HUDEP-2 (cell line): Measurements from ENCODE around the gene MDN1.
A peak's percentile ranks its signal among the peaks of the same experiment; 100 is the strongest.

Experiments used
- DNase-seq, 76 experiments: peaks; one replicate each; lab custom pipeline; 2025; ENCODE audit not compliant: unreplicated experiment in 76 of 76; lab: John Stamatoyannopoulos, UW

Gene MDN1

DNA sequence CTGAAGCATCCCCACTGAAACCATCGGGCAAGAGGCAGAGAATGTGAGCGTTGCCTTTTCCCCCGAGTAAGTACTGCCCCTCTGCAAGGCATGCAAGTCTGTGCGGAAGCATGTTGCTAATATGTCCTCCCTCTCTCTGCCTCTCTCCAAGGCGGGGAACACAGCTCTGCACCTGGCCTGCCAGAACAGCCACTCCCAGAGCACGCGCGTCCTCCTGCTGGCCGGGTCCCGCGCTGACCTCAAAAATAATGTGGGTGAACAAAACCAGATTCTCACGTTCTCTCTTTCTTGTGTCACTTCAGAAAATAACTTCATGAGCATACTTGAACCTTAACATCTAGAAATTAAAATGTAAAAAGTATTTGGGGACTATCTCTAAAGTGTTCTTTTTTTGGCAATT is 207.5 kb downstream of the MDN1 start:
- DNase-seq: no peak

DNA sequence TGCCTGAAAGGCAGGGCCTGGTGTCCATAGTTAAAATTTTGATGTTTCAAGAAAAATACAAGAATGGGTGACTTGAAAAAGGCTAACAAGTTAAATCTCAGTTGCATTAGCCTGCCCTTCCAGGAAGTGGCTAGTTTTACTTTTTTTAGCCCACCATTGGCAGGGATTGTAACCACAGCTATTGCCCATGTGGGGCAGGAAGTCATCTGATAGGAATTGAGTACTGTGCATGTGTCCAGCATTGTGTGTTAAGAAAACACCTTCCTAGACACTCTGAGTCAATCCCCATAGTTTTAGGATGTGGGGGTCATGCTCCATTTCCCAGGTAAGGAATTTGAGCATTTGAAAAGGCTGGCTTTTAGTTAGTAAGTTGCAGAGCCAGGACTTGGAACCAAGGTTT is 207.9 kb downstream of the MDN1 start:
- DNase-seq: no peak

- peak in 64 of 76 experiments; percentile 12 to 80 (median 52) for DNase-seq
Observed at GRCh38 chr6:89610149-89610642, 209.4 kb downstream of the MDN1 start.

DNA sequence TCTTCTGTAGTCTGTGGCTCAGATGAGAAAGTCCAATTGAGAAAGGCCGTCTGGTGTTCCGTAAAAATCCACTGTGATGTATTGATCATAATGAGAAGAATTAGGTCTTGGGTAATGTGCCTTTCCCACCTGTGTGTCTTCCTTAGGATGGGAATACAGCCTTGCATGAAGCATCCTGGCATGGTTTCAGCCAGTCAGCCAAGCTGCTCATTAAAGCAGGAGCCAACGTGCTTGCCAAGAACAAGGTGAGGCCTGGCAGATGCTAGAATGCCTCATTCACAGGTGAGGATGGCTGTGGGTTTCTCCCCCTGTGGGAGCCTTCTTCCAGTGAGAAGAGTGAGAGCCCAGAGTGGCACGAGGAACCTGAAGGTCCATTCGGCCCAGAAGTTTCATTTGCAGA is 213.7 kb downstream of the MDN1 start:
- no peak for DNase-seq

DNA sequence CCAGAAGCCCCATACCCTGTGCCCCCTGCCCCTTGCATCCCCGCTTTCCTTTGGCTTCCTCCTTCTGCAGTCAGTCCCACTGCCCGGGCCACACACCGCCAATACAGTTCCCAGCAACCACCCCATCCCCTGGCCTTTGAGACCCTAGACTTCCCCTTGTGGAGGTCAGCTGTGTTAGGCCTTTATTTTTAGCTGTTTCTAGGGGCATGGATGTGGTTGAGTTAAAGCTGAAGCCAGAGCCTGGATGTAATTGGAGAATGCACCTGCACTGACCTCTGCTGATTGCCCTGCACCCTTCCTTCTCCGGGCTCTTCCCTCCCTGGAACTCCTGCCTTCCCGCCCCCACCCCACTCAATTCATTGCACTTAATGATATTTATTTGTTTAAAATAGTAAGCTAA is 214.9 kb downstream of the MDN1 start:
- DNase-seq: no peak

- no peak for DNase-seq
Observed at GRCh38 chr6:89602166-89602565, 217.4 kb downstream of the MDN1 start.

- no peak for DNase-seq
Observed at GRCh38 chr6:89599727-89600126, 219.9 kb downstream of the MDN1 start.

DNA sequence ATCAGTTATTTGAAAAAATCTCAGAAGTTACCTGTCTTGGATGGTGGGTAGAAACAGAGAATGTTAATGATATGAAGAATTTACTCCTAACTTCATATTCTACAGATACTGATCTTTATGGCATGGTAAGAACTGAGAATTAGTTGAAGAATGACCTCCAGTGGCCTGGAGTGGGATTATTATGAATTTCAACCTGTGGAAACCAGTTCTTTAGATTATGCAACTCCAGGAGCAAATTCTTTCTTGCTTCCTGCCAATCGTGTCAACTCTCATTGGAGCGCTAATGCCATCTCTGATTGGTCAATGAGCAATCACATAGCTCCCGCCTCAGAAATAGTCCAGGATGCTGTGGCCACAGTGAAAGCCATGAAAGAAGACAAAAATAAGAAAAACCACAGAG is 221.6 kb downstream of the MDN1 start:
- DNase-seq: peak in 1 of 76 experiments; percentile 20

DNA sequence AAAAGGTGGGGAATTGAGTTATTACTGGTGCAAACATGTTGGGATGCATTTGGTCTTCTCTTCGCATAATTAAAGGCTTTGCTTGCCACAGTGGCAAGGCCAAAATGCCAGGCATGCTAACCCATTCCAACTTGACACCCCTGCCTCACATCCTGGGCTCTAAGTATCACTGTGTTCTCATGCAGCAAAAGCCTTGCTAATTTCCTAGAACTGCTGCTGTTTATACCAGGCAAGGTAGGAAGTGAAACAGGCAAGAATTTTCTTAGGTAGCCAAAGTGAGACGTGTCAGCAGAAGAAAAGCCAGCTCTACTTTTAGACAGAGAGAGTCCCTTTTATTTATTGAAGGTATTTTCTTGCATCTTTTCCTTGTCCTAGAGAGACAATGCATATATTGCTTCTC is 222.2 kb downstream of the MDN1 start:
- no peak for DNase-seq

DNA sequence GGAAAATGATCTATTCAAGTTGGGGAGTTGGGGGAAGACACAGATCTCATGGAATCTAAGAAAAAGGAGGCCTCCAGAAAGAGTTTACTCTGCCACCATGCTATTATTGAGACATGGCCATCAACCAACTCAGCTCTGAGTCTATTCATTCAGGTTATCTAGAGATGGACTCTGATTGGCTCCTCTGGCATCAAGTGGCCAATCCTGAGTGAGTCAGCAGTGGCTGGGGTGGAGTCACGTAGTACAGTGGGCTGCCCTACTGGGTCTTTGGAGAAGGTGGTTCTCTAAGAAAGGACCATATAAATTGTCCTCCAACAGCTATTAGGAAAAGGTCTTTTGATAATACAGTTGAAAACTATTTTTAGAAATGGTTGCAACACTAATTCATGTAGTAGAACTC is 223.1 kb downstream of the MDN1 start:
- peak in 1 of 76 experiments; percentile 8 for DNase-seq

DNA sequence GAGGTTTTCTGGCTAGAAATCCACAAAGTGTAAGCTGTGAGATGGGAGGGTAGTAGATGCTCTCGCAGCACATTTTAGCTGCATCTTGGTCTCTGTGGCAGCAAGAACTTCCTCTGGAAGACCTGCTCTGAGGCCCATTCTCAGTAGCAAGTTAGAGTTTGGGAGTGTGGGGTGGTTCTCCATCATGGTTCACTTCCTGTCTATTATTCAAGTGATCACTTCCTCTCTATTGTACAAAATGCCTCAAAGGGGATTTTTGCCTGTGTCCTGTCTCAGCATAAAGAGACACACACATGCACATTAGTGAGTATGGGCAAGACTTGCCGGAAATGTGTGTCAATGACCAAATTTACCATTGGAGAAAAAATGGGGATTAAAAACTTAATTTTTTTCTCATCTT is 223.5 kb downstream of the MDN1 start:
- no peak for DNase-seq
